Motor neuron (in vitro differentiated cells): Measurements from ENCODE around the gene UBR1. TPM values are rescaled to one million over a fixed set of nuclear protein-coding genes. Genes with fewer than 3 reads are reported as not detected.
"Not testable (repeated sequence)": the region's sequence is repeated elsewhere in the genome, so short reads cannot be mapped to it uniquely, and the experiment has no call there.

ENCODE experiments used
- ATAC-seq, 8 experiments: fragments of 200-7000 bp; cut with Tn5 transposase; replicated peaks in 6 of 8; 2 replicates each; pipeline ENCODE4 v1.8.0; 2021; ENCODE audit warnings: mild to moderate bottlenecking in 8 of 8, moderate library complexity in 8 of 8
- H3K27ac ChIP-seq, 2 donors: fragments of 250-450 bp; sonication (Bioruptor Pico); 2 replicates each; pipeline ENCODE4 v1.9.0; 2021; ENCODE audit warnings: antibody characterized with exemption in 2 of 2, mild to moderate bottlenecking in 2 of 2, moderate library complexity in 1 of 2
- H3K4me1 ChIP-seq, 2 donors: fragments of 250-450 bp; sonication (Bioruptor Pico); replicated peaks in 1 of 2; 2 replicates each; pipeline ENCODE4 v1.6.1; 2021; ENCODE audit warnings: antibody characterized with exemption in 2 of 2, mild to moderate bottlenecking in 2 of 2, moderate library complexity in 1 of 2
- H3K4me3 ChIP-seq, 5 donors: fragments of 250-450 bp; sonication (Bioruptor Pico); 2 replicates each; pipeline ENCODE4 v1.9.0; 2021; ENCODE audit warnings: antibody characterized with exemption in 5 of 5, mild to moderate bottlenecking in 5 of 5, moderate library complexity in 4 of 5
- WGBS, 10 experiments: fragments of 450-650 bp; shearing (Covaris generic); methylation state at CpG; one replicate each; pipeline ENCODE4 v1.0.0; 2022; 5-methylcytosine and 5-hydroxymethylcytosine counted together
- in situ Hi-C, 9 experiments: fragments of 400-800 bp; cut with MboI; loops; one replicate each; pipeline ENCODE4 v1.15.0; 2021; ENCODE audit warnings: low sequenced_read_pairs in 9 of 9, low pct_unique_long_range_greater_than_20kb in 2 of 9; ENCODE audit not compliant: unreplicated experiment in 9 of 9
- total RNA-seq, 8 experiments: library from RNA; unstranded; fragments of 300-600 nt; gene quantifications; 2 replicates each; pipeline versions ENCODE4 v1.2.3 to v1.2.4, GENCODE V29; 2022

Gene UBR1
- total RNA-seq, 8 experiments from 2014 or later, result 26.3 to 49.0 (median 36.4) TPM

GRCh38 chr15:42974202-42974862 lies 131.5 kb downstream of the UBR1 start:
- no peak for ATAC-seq
- Histone ChIP-seq H3K4me3 (no peak overlapping the region), H3K4me1 (no peaks in the 10 kb centered on the region), H3K27ac (no peak overlapping the region)
- in situ Hi-C loops, result loop anchor here in 1 of 9 experiments (25.0 kb wide), 1 partner anchor 88 kb away; no protein-coding TSS in a partner anchor
- whole genome bisulfite sequencing, 10 experiments, result 80 to 100% (median 97%) methylated on average over 1 to 2 of the region's 2 CpGs; no CpG with 5 or more reads in 4 of the 10 experiments

GRCh38 chr15:42973114-42973513 lies 132.7 kb downstream of the UBR1 start:
- WGBS, 10 experiments, result 80 to 100% (median 100%) methylated on average over 1 to 2 of the region's 4 CpGs; no CpG with 5 or more reads in 4 of the 10 experiments
- no peak overlapping the region for H3K4me3 ChIP-seq
- in situ Hi-C loops, result loop anchor here in 1 of 9 experiments (25.0 kb wide), 1 partner anchor 89 kb away; no protein-coding TSS in a partner anchor
- no peak overlapping the region for H3K27ac ChIP-seq
- no peak for ATAC-seq
- H3K4me1 ChIP-seq, result no peaks in the 10 kb centered on the region

- 80 to 100% (median 100%) methylated on average over 1 of the region's 1 CpG; no CpG with 5 or more reads in 2 of the 10 experiments for WGBS, 10 experiments
- no peaks in the 10 kb centered on the region for H3K4me1 ChIP-seq
- no peak overlapping the region for H3K4me3 ChIP-seq
- in situ Hi-C loops, result loop anchor here in 1 of 9 experiments (25.0 kb wide), 1 partner anchor 90 kb away; no protein-coding TSS in a partner anchor
- no peak for ATAC-seq
- H3K27ac ChIP-seq, result no peak overlapping the region
These were observed 134.0 kb downstream of the UBR1 start for GRCh38 chr15:42971830-42972229.

- ATAC-seq, result no peak
- no peak overlapping the region for H3K27ac ChIP-seq
- WGBS, 10 experiments, result 86 to 100% (median 100%) methylated on average over 1 to 5 of the region's 5 CpGs; no CpG with 5 or more reads in 1 of the 10 experiments
- no peaks in the 10 kb centered on the region for H3K4me1 ChIP-seq
- H3K4me3 ChIP-seq, result no peak overlapping the region
- in situ Hi-C loops, result loop anchor here in 1 of 9 experiments (25.0 kb wide), 1 partner anchor 98 kb away; no protein-coding TSS in a partner anchor
These were observed 141.4 kb downstream of the UBR1 start for GRCh38 chr15:42964476-42964875.

GRCh38 chr15:42955518-42955917 lies 150.3 kb downstream of the UBR1 start:
- no peak overlapping the region for H3K27ac ChIP-seq
- in situ Hi-C loops, result loop anchor here in 1 of 9 experiments (25.0 kb wide), 1 partner anchor 107 kb away; no protein-coding TSS in a partner anchor
- no peak overlapping the region for H3K4me3 ChIP-seq
- no peak for ATAC-seq
- no peaks in the 10 kb centered on the region for H3K4me1 ChIP-seq

GRCh38 chr15:42954291-42954690 lies 151.5 kb downstream of the UBR1 start:
- in situ Hi-C loops, result loop anchor here in 1 of 9 experiments (25.0 kb wide), 1 partner anchor 108 kb away; no protein-coding TSS in a partner anchor
- Histone ChIP-seq H3K27ac (no peak overlapping the region), H3K4me1 (no peaks in the 10 kb centered on the region), H3K4me3 (no peak overlapping the region)
- ATAC-seq, result no peak
- 100% methylated on average over 1 to 4 of the region's 4 CpGs; no CpG with 5 or more reads in 3 of the 10 experiments for WGBS, 10 experiments

- not testable (repeated sequence) for ATAC-seq, H3K4me1 ChIP-seq, H3K4me3 ChIP-seq, H3K27ac ChIP-seq
- in situ Hi-C loops, result loop anchor here in 2 of 9 experiments (25.0 kb wide), 1 partner anchor 237 kb away; no protein-coding TSS in a partner anchor
- no CpG with 5 or more reads among the region's 3 CpGs for WGBS, 10 experiments
These were observed 156.9 kb downstream of the UBR1 start for GRCh38 chr15:42948898-42949297.

- in situ Hi-C loops, result loop anchor here in 2 of 9 experiments (25.0 kb wide), 1 partner anchor 228 kb away; no protein-coding TSS in a partner anchor
- 88 to 100% (median 95%) methylated on average over 1 of the region's 1 CpG; no CpG with 5 or more reads in 2 of the 10 experiments for WGBS, 10 experiments
- no peak for ATAC-seq
- H3K4me3 ChIP-seq, result no peak overlapping the region
- no peak overlapping the region for H3K27ac ChIP-seq
- H3K4me1 ChIP-seq, result no peaks in the 10 kb centered on the region
These were observed 165.3 kb downstream of the UBR1 start for GRCh38 chr15:42940527-42940926.

- H3K4me3 ChIP-seq, result no peak overlapping the region
- in situ Hi-C loops, result loop anchor here in 2 of 9 experiments (25.0 kb wide), 1 partner anchor 228 kb away; no protein-coding TSS in a partner anchor
- no peaks in the 10 kb centered on the region for H3K4me1 ChIP-seq
- no peak for ATAC-seq
- WGBS, 10 experiments, result 71 to 100% (median 95%) methylated on average over 1 to 4 of the region's 8 CpGs; no CpG with 5 or more reads in 3 of the 10 experiments
- H3K27ac ChIP-seq, result no peak overlapping the region
These were observed 166.0 kb downstream of the UBR1 start for GRCh38 chr15:42939841-42940240.

- in situ Hi-C loops, result loop anchor here in 2 of 9 experiments (25.0 kb wide), 1 partner anchor 225 kb away; no protein-coding TSS in a partner anchor
These were observed 168.7 kb downstream of the UBR1 start for GRCh38 chr15:42937143-42937542.

GRCh38 chr15:42933886-42934667 lies 171.8 kb downstream of the UBR1 start:
- in situ Hi-C loops, result loop anchor here in 2 of 9 experiments (25.0 kb wide), 1 partner anchor 222 kb away; no protein-coding TSS in a partner anchor
- H3K4me3 ChIP-seq, result no peak overlapping the region
- 47 to 100% (median 84%) methylated on average over 1 to 7 of the region's 7 CpGs; no CpG with 5 or more reads in 2 of the 10 experiments for WGBS, 10 experiments

More at GRCh38 chr15:42937143-42937542, 168.7 kb downstream of the UBR1 start:
- Histone ChIP-seq H3K4me1 (no peaks in the 10 kb centered on the region), H3K4me3 (no peak overlapping the region), H3K27ac (no peak overlapping the region)
- no peak for ATAC-seq

GRCh38 chr15:42932833-42933515 lies 172.9 kb downstream of the UBR1 start:
- in situ Hi-C loops, result loop anchor here in 2 of 9 experiments (25.0 kb wide), 1 partner anchor 221 kb away; no protein-coding TSS in a partner anchor
- Histone ChIP-seq H3K27ac (no peak overlapping the region), H3K4me3 (no peak overlapping the region), H3K4me1 (no peaks in the 10 kb centered on the region)
- ATAC-seq, result no peak
- 20 to 100% (median 100%) methylated on average over 1 to 2 of the region's 2 CpGs; no CpG with 5 or more reads in 4 of the 10 experiments for WGBS, 10 experiments

More at GRCh38 chr15:42933886-42934667, 171.8 kb downstream of the UBR1 start:
- Histone ChIP-seq H3K4me1 (no peaks in the 10 kb centered on the region), H3K27ac (no peak overlapping the region)
- no peak for ATAC-seq
